Ovary (tissue), 3 donors: ENCODE measurements around the gene FAM13A.

Experiments used
- POLR2A ChIP-seq: fragments of 450-650 bp; IDR thresholded peaks from one replicate; pipeline ENCODE4 v1.6.1; 2017; ENCODE audit warnings: antibody characterized with exemption, mild to moderate bottlenecking, moderate library complexity
- TF ChIP-seq, protein P1 (sequence below), 3 donors: fragments of 450-650 bp in 2 of 3; fragments of 200-600 bp in 1 of 3; IDR thresholded peaks; one replicate each; pipeline versions ENCODE4 v1.5.1 to v1.8.0; 2016 to 2022; ENCODE audit warnings: antibody characterized with exemption in 3 of 3, mild to moderate bottlenecking in 1 of 3
- donor health status: DM: no; HTN: no; CAD: no.

GRCh38 chr4:88866862-88867550 is 190.0 kb downstream of the FAM13A start:
- TF ChIP-seq, protein P1, sequence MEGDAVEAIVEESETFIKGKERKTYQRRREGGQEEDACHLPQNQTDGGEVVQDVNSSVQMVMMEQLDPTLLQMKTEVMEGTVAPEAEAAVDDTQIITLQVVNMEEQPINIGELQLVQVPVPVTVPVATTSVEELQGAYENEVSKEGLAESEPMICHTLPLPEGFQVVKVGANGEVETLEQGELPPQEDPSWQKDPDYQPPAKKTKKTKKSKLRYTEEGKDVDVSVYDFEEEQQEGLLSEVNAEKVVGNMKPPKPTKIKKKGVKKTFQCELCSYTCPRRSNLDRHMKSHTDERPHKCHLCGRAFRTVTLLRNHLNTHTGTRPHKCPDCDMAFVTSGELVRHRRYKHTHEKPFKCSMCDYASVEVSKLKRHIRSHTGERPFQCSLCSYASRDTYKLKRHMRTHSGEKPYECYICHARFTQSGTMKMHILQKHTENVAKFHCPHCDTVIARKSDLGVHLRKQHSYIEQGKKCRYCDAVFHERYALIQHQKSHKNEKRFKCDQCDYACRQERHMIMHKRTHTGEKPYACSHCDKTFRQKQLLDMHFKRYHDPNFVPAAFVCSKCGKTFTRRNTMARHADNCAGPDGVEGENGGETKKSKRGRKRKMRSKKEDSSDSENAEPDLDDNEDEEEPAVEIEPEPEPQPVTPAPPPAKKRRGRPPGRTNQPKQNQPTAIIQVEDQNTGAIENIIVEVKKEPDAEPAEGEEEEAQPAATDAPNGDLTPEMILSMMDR (IDR thresholded peaks at IDR 0.05), result no peak
- TF ChIP-seq POLR2A, result no peak
